HG03354 (cell line): ENCODE results near the gene SLCO4A1.
A peak's percentile ranks its signal among the peaks of the same experiment; 100 is the strongest.

Source experiments
- ATAC-seq: cut with Tn5 transposase; IDR thresholded peaks from one replicate; pipeline ENCODE4 v1.9.1; 2021; ENCODE audit warnings: mild to moderate bottlenecking; ENCODE audit not compliant: unreplicated experiment, poor library complexity, severe bottlenecking

The SLCO4A1 gene

DNA sequence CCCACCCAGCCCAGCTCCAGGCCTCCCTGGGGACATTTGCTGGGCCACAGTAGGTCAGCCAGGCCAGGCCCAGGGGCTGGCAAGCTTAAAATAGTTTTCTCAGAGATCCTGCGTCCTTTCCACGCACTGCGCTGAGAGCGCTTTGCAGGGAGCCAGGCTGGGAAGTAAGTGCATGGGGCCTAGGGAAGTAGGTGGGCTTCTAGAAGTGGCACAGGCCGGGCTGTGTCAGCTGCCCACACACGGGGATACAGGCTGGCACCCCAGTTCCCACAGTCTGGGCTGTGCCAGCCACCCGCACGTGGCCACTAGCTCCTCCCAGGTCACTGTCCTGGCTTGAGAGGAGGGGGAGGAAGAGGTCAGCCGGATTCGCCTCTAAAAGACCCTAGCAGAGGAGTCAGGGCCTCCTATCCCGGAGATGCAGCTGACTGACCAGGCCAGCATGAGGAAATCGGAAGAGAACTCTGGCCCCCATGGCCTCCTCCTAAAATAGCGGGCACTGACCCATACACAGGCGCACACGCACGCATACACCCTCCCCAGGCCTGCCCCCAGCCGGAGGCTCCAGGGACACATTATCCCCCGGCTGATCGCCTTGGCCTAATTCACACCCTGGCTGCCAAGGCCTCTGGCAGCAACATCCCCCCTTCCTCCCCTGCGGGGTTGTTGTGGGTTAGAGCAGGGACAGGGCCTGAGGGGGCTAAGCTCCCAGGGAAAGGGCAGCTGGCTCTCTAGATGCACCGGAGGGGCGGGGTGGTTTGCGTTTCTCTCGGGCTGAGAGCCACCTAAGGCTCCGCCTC is 5.4 kb downstream of the SLCO4A1 start:
- no peak for ATAC-seq

- no peak for ATAC-seq
These were observed 6.2 kb downstream of the SLCO4A1 start for GRCh38 chr20:62648318-62648995.

DNA sequence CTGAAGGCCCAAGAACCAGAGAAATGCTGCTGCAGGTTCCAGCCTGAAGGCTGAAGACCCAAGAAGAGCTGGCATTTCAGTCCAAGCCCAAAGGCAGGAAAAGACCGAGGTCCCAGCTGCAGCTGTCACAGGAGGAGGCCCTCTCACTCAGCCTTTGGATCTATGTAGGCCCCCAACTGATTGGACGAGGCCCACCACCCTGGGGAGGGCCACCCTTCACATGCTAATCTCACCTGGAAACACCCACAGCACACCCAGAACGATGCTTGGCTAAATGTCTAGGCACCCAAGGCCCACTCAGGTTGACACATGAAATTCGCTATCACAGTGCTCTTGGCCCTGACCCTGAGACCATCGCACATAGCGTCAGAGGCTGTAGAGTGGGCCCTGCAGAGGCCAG is 6.8 kb downstream of the SLCO4A1 start:
- ATAC-seq: no peak

- no peak for ATAC-seq
These were observed 8.4 kb downstream of the SLCO4A1 start for GRCh38 chr20:62650551-62651284.

DNA sequence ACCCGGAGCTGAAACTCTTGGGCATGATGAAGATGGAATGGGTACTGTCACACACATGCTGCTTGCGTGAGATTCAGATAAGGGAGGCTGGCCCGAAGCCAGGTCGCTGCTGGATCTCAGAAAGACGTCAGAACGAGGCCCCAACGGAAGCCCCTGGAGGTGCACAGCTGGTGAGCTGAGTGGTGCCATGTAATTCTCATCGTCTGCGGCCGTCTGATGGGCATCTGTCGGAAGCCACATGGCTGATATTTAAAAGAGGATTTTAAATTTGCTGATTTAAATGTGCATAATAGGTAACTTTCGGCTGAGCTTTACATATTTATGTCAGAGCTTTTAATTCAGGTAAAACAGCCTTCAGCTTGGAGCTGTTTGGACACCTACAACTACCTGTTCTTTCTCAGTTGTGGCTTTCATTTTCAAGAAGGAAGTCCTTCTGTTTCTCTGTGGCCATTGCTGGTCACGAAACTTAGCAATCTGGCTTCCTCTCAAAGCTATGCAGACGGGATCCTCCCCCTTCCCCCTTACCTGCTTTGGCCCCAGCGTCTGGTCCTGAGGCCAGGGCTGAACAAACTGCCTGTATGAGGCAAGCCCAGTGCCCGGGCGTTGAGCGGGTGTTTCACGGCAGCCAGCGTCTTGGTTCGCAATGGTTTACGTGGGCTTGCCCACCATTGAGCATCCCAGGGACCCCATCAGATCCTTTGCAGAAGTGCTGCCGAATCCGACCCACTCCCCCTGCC is 9.2 kb downstream of the SLCO4A1 start:
- peak; percentile 71 for ATAC-seq

DNA sequence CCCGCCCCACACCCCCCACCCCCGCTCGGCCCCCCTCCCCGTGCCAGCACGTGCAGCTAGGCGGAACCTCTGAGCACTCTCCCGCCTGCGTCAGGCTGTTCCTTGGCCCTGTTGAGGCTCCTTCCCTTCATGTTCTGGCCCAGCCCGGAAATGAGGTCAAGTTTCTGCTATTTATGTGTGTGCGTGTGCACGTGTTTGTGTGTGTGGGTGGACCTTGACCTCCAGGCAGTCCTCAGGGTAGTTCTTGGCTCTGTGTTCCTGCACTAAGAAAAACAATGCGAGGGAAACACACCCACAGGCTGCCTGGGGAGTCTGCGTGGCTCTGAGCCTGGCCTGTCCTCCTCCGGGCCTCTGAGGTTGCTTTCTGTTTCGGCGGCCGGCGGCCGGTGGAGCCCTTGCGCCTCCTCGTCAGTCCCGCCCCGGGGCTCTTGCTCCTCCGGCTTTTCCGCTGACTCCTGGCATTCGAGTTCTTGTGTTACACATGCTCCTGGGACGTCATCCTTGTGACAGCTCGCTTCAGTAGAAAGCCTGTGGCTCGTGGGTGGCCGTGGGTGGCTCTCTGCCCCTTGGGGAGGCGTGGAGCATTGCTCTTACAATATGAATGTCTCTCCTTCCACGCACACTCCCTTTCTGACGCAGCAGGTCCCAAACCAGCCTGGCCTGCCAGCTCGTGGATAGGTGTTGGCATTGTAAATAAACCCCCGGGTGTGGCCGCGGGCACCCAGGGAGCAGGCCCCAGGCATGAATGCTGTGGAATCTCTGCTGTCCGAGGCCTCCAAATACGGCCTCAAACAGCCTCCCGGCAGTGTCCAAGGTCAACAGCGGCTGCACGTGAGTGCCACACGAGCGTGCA is 10.0 kb downstream of the SLCO4A1 start:
- ATAC-seq: peak; percentile 65

DNA sequence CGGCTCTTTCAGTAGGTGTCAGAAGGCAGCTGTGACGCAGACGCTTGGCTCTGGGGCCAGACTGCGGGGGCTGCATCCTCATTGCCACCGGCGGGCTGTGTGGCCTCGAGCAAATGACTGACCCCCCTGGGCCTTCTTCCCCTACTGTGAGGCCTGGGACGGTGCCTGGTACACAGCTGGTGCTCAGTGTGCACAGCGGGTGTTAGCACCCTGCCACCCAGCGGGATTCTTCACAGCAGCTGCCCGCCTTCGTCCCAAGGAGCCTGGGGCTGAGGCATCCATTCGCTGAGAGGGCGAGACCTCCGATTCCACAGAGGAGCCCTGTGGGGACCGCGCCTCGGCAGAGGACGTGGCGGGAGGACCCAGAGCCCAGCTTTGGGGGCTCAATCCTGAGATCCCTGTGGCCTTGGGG is 10.6 kb downstream of the SLCO4A1 start:
- no peak for ATAC-seq

DNA sequence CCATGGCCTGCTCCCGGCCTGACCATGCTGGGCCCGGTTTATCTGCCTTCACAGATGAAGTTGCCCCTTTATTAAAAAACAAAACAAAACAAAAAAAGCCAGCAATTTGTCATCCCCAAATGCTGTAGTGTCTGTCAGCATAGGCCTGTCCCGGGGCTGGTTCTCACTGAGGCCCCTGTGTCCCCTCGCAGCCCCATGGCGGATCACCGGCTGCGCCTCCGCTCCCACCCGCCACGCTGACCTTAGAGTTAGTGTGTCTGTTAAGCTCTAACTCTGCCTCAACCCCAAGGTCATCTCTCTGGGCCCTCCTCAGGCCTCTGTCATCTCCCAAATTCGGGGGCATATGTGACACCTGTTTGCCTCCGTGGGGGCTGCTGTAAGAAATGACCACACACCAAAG is 11.1 kb downstream of the SLCO4A1 start:
- ATAC-seq: no peak

GRCh38 chr20:62653951-62654685 is 11.8 kb downstream of the SLCO4A1 start:
- no peak for ATAC-seq

GRCh38 chr20:62655282-62656196 is 13.2 kb downstream of the SLCO4A1 start:
- ATAC-seq: no peak

DNA sequence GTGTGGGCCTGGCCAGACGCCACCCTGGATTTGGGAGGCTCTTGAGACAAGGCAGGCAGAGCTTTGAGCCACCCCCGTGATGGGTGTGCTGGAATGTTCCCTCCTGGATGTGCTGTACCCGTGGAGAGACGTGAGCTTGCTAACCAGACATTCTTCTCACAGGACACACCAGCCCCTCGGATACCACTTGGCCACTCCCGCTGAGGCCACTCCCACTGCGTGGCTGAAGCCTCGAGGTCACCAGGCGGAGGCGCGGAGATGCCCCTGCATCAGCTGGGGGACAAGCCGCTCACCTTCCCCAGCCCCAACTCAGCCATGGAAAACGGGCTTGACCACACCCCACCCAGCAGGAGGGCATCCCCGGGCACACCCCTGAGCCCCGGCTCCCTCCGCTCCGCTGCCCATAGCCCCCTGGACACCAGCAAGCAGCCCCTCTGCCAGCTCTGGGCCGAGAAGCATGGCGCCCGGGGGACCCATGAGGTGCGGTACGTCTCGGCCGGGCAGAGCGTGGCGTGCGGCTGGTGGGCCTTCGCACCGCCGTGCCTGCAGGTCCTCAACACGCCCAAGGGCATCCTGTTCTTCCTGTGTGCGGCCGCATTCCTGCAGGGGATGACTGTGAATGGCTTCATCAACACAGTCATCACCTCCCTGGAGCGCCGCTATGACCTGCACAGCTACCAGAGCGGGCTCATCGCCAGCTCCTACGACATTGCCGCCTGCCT is 14.1 kb downstream of the SLCO4A1 start:
- no peak for ATAC-seq

DNA sequence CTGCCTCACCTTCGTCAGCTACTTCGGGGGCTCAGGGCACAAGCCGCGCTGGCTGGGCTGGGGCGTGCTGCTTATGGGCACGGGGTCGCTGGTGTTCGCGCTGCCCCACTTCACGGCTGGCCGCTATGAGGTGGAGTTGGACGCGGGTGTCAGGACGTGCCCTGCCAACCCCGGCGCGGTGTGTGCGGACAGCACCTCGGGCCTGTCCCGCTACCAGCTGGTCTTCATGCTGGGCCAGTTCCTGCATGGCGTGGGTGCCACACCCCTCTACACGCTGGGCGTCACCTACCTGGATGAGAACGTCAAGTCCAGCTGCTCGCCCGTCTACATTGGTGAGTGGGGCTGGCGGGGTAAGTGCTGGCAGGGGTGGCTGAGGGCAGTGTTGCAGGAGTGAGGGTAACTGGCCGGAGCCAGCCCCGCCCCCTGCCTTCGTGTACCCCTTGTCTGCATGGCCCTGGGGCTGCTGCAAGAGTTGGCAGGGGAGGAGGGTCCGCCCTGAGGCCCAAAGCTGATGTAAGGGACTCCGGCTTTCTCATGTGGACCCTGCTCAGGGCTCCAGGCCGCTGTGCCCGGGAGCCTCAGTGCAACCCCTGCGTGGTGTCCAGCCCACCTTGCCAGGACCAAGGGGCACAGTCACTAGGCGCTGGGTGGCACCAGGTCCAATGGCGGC is 14.8 kb downstream of the SLCO4A1 start:
- no peak for ATAC-seq

DNA sequence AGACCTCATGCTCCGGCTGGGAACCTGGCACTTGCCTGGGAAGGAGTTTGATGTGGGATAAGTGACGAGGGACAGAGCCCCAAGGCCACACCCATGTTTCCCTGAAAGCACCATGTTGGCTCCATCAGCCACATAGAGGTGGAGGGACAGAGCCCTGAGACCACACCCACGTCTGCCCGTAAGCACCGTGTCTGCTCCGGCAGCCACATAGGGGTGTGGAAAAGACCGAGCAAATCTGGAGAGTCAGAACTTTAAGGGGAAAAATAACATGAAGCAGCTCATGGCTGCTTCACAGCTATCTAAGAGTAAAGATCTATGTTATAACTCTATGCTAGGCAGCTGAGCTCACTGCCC is 15.3 kb downstream of the SLCO4A1 start:
- ATAC-seq: no peak

GRCh38 chr20:62657956-62658355 is 15.7 kb downstream of the SLCO4A1 start:
- ATAC-seq: no peak

- no peak for ATAC-seq
These were observed 16.4 kb downstream of the SLCO4A1 start for GRCh38 chr20:62658593-62659178.
